Nephron progenitor cell (in vitro differentiated cells): ENCODE results near the gene RIBC1.
A peak's percentile ranks its signal among the peaks of the same experiment; 100 is the strongest.

Source experiments
- DNase-seq: peaks from one replicate; pipeline ENCODE4 v3.0.0; 2021
- H3K27ac Mint-ChIP-seq: 2 replicates; pipeline ENCODE4 v1.8.0; 2021; ENCODE audit warnings: mild to moderate bottlenecking, moderate library complexity, mixed read lengths
- H3K27me3 Mint-ChIP-seq: 2 replicates; pipeline ENCODE4 v1.8.0; 2021; ENCODE audit warnings: mild to moderate bottlenecking, low read depth, mixed read lengths; ENCODE audit not compliant: poor library complexity
- H3K36me3 Mint-ChIP-seq: 2 replicates; pipeline ENCODE4 v1.8.0; 2021; ENCODE audit warnings: low read depth, mixed read lengths
- H3K4me1 Mint-ChIP-seq: 2 replicates; pipeline ENCODE4 v1.8.0; 2021; ENCODE audit warnings: mixed read lengths
- H3K4me3 Mint-ChIP-seq: 2 replicates; pipeline ENCODE4 v1.8.0; 2021; ENCODE audit warnings: mild to moderate bottlenecking, moderate library complexity, mixed read lengths
- H3K9me3 Mint-ChIP-seq: 2 replicates; pipeline ENCODE4 v1.8.0; 2021; ENCODE audit warnings: mild to moderate bottlenecking, moderate library complexity, mixed read lengths
- TF ChIP-seq, protein P1 (sequence below): fragments of 200-600 bp; sonication (generic); IDR thresholded peaks from 2 replicates; pipeline ENCODE4 v1.5.0; 2021; ENCODE audit warnings: antibody characterized with exemption

RIBC1 gene

DNA sequence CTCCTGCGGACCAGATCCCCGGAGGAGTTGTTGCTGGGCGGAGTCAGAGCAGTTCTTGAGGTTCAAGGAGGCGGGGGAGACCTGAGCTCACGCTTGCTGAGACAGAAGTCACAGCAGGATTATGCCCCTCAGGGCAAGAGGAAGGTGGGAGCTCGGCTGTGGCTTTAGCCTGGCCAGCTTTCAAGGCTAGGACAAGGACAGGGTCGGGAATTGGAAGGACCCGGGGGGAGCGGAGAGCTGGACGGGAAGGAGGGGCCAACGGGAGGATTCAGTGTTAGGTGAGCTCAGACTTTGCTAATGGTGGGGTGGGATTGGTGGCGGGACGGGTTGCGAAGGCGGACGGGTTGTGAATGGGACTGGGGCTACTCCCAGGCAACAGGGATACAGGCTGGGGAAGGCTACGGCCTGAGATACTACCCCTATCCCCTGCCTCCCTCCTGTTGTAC lies at the start of gene RIBC1:
Gene RIBC1, plus strand, starts transcription at position 13 of the 446 bp plus-strand sequence. CDS start 3,404 bp downstream, outside the sequence.
- Mint-ChIP-seq H3K4me1 (peaks cover 29% of the 10 kb centered on the region), H3K36me3 (peaks cover 5% of the 10 kb centered on the region), H3K27ac (peak within 1 kb of the TSS; percentile 100), H3K4me3 (peak within 1 kb of the TSS; percentile 98), H3K27me3 (no peaks in the 10 kb centered on the region), H3K9me3 (peaks cover 62% of the 10 kb centered on the region)
- TF ChIP-seq, protein P1, sequence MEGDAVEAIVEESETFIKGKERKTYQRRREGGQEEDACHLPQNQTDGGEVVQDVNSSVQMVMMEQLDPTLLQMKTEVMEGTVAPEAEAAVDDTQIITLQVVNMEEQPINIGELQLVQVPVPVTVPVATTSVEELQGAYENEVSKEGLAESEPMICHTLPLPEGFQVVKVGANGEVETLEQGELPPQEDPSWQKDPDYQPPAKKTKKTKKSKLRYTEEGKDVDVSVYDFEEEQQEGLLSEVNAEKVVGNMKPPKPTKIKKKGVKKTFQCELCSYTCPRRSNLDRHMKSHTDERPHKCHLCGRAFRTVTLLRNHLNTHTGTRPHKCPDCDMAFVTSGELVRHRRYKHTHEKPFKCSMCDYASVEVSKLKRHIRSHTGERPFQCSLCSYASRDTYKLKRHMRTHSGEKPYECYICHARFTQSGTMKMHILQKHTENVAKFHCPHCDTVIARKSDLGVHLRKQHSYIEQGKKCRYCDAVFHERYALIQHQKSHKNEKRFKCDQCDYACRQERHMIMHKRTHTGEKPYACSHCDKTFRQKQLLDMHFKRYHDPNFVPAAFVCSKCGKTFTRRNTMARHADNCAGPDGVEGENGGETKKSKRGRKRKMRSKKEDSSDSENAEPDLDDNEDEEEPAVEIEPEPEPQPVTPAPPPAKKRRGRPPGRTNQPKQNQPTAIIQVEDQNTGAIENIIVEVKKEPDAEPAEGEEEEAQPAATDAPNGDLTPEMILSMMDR: no peak
- DNase-seq: no peak

DNA sequence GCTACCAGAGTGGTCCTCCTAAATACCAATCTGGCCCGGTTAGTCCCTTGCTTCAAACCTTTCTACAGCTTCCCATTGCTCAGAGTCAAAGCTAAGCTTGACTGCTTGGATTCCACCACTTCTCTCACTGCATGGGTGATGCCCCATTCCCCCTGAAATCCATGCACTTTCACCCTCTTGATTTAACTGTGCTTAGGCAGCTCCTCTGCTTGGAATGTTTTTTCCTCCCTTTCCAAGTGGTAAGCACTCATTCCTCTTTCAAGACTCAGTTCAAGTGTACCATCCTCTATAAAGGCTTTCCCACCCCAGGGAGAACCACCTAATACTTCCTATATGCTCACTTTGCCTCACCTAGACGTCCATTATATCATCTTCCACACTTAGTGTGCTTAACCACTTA lies 49.4 kb upstream of the RIBC1 start:
- no peak for DNase-seq
- H3K36me3 Mint-ChIP-seq: peaks cover 53% of the 10 kb centered on the region
- H3K27ac Mint-ChIP-seq: no peak overlapping the region
- TF ChIP-seq, protein P1: no peak
- no peak overlapping the region for H3K4me3 Mint-ChIP-seq
- peaks cover 2% of the 10 kb centered on the region for H3K27me3 Mint-ChIP-seq
- H3K9me3 Mint-ChIP-seq: peaks cover 53% of the 10 kb centered on the region
- no peaks in the 10 kb centered on the region for H3K4me1 Mint-ChIP-seq

DNA sequence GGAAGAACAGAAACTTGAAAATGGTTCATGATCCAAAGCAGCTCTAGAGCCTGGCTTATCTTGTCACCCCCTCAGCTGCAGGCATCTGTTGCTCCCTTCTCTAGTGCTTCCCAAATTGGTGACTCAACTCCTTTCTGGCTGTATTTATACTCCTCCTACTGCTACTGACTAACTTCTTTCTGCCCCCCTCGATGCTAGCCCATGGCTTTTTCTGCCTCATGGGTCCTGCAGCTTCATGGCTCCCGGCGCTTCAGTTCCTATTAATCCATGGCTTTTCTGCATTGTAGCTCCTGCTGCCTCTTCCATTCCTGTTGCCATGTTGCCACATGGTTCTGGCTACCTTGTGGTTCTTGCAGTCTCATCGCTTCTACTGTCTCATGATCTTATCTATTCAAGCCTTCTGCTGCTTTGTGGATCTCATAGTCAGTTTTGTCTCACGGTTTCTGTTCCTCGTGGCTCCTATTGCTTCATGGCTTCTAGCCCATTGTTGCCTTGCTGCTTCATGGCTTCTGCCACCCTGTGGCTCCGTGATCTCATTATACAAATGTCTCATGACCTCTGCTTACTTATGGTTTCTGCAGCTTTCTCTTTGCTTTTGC lies 48.4 kb upstream of the RIBC1 start:
- H3K36me3 Mint-ChIP-seq: peaks cover 51% of the 10 kb centered on the region
- H3K4me3 Mint-ChIP-seq: no peak overlapping the region
- TF ChIP-seq, protein P1: no peak
- peak overlapping the region; percentile 41 for H3K27ac Mint-ChIP-seq
- DNase-seq: no peak
- H3K27me3 Mint-ChIP-seq: peaks cover 2% of the 10 kb centered on the region
- H3K4me1 Mint-ChIP-seq: no peaks in the 10 kb centered on the region
- peaks cover 48% of the 10 kb centered on the region for H3K9me3 Mint-ChIP-seq

DNA sequence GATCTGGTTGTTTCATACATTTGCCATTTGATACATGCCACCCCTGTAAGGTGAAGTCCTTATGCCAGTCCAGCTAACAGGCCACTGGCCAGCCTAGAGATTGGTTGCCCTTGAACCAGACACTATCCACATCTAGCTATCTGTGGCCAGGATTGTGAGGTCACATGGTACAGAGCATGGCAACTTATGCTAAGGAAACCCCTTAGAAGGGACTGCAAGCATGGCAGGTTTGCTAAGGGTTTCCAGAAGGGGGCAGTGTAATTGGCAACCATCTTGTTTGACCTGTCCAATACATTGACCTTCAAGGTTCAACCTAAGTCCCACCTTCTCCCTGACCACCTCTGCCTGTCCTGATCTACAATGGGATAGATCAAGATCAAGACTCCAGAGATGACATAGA lies 47.8 kb upstream of the RIBC1 start:
- Mint-ChIP-seq H3K4me3 (no peak overlapping the region), H3K27me3 (peaks cover 2% of the 10 kb centered on the region), H3K27ac (no peak overlapping the region), H3K9me3 (peaks cover 46% of the 10 kb centered on the region), H3K4me1 (peaks cover 5% of the 10 kb centered on the region), H3K36me3 (peaks cover 51% of the 10 kb centered on the region)
- DNase-seq: no peak
- TF ChIP-seq, protein P1: no peak

DNA sequence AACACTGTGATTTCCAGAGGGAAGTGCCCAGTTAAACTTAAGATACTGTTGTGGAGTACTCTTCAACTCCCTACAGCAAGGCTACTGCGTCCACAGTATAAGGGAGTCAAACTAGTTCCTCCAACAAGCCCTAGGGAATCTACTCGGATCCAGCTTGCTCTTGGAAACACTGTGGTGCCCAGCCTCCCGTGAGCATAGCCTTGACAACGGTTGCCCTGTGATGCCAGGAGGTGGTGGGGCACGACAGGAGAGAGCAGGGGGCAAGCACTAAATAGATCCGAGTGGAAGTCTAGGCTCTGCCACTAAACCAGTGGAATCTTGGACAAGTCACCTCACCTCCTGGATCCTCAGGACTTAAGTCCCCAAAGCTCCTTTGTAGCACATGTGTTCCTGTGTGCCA lies 45.8 kb upstream of the RIBC1 start:
- Mint-ChIP-seq H3K27ac (no peak overlapping the region), H3K36me3 (peaks cover 47% of the 10 kb centered on the region), H3K9me3 (peaks cover 40% of the 10 kb centered on the region), H3K4me3 (no peak overlapping the region), H3K4me1 (peaks cover 19% of the 10 kb centered on the region), H3K27me3 (no peaks in the 10 kb centered on the region)
- TF ChIP-seq, protein P1: no peak
- no peak for DNase-seq

DNA sequence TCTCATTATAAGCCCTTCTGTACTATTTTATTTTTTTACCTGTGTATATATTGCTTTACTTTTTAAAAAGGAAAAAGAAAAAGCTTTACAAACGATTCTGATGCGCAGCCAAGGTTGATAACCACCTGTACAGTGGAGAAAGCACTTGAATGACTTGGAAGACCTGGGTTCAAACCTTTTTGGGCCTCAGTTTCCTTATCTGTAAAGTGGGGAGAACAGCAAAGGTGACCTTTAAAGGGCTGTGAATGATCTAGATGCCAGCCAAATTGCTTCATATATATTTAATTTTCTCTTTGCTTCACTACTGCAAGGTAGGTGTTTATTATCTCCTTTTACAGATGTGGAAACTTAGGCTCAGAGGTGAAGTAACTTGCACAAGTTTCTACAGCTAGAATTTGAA lies 45.2 kb upstream of the RIBC1 start:
- Mint-ChIP-seq H3K4me3 (no peak overlapping the region), H3K9me3 (peaks cover 38% of the 10 kb centered on the region), H3K36me3 (peaks cover 47% of the 10 kb centered on the region), H3K27ac (no peak overlapping the region), H3K4me1 (peaks cover 19% of the 10 kb centered on the region), H3K27me3 (no peaks in the 10 kb centered on the region)
- DNase-seq: no peak
- TF ChIP-seq, protein P1: no peak
